Neuronal stem cell (in vitro differentiated cells): ENCODE results near the gene ARRDC1. TPM values are rescaled to one million over a fixed set of nuclear protein-coding genes. Genes with fewer than 3 reads are reported as not detected.

Source experiments
- DNase-seq: peaks from one replicate; pipeline ENCODE4 v3.0.0-alpha.2; 2013; ENCODE audit warnings: low spot score
- H2AFZ ChIP-seq: one replicate; pipeline ENCODE4 v1.6.1; 2013; ENCODE audit warnings: mild to moderate bottlenecking, low read length, inconsistent platforms
- H2AK5ac ChIP-seq: 2 replicates; pipeline ENCODE4 v1.6.1; 2013; ENCODE audit warnings: low read depth, mild to moderate bottlenecking, inconsistent platforms, low read length, moderate library complexity, mixed read lengths
- H2BK120ac ChIP-seq: 2 replicates; pipeline ENCODE4 v1.6.1; 2013; ENCODE audit warnings: low read depth, mild to moderate bottlenecking, inconsistent platforms, low read length, moderate library complexity, mixed read lengths
- H2BK12ac ChIP-seq: one replicate; pipeline ENCODE4 v1.6.1; 2013; ENCODE audit warnings: low read length, inconsistent platforms
- H2BK15ac ChIP-seq: 2 replicates; pipeline ENCODE4 v1.6.1; 2013; ENCODE audit warnings: mild to moderate bottlenecking, low read length, inconsistent platforms, mixed read lengths
- H2BK5ac ChIP-seq: one replicate; pipeline ENCODE4 v1.6.1; 2013; ENCODE audit warnings: inconsistent platforms, mild to moderate bottlenecking, low read length, moderate library complexity
- H3K14ac ChIP-seq: one replicate; pipeline ENCODE4 v1.6.1; 2013; ENCODE audit warnings: low read length, inconsistent platforms
- H3K18ac ChIP-seq: 2 replicates; pipeline ENCODE4 v1.6.1; 2013; ENCODE audit warnings: low read length, inconsistent platforms
- H3K23ac ChIP-seq: 2 replicates; pipeline ENCODE4 v1.6.1; 2013; ENCODE audit warnings: low read depth, mild to moderate bottlenecking, mixed read lengths, low read length, inconsistent platforms; ENCODE audit not compliant: poor library complexity
- H3K27ac ChIP-seq: replicated peaks from 3 replicates; pipeline ENCODE4 v1.5.1; 2013; ENCODE audit warnings: low read length, inconsistent platforms
- H3K27me3 ChIP-seq, 3 experiments: 2 replicates each; pipeline ENCODE4 v1.6.1; 2013; ENCODE audit warnings: low read length in 3 of 3, mild to moderate bottlenecking in 2 of 3, inconsistent platforms in 1 of 3, low read depth in 1 of 3, mixed read lengths in 1 of 3, moderate library complexity in 1 of 3; ENCODE audit not compliant: control insufficient read depth in 3 of 3, insufficient read depth in 3 of 3
- H3K36me3 ChIP-seq, 2 donors: replicated peaks in 1 of 2; 2 replicates each; pipeline ENCODE4 v1.6.1; 2013; ENCODE audit warnings: low read length in 2 of 2; ENCODE audit not compliant: control insufficient read depth in 2 of 2, insufficient read depth in 2 of 2
- H3K4ac ChIP-seq: 2 replicates; pipeline ENCODE4 v1.6.1; 2013; ENCODE audit warnings: inconsistent platforms, mild to moderate bottlenecking, low read length, moderate library complexity
- H3K4me1 ChIP-seq, 2 donors: 1 replicate in 1 of 2; 2 replicates in 1 of 2; pipeline ENCODE4 v1.6.1; 2013; ENCODE audit warnings: low read length in 2 of 2, low read depth in 1 of 2; ENCODE audit not compliant: control insufficient read depth in 2 of 2, insufficient read depth in 1 of 2
- H3K4me2 ChIP-seq: one replicate; pipeline ENCODE4 v1.6.1; 2013; ENCODE audit warnings: mild to moderate bottlenecking, low read length, inconsistent platforms; ENCODE audit not compliant: insufficient read depth, poor library complexity, severe bottlenecking
- H3K4me3 ChIP-seq, 2 donors: 2 replicates each; pipeline ENCODE4 v1.5.1; 2013; ENCODE audit warnings: low read length in 2 of 2, mild to moderate bottlenecking in 2 of 2, inconsistent platforms in 1 of 2, moderate library complexity in 1 of 2
- H3K79me1 ChIP-seq: one replicate; pipeline ENCODE4 v1.6.1; 2013; ENCODE audit warnings: low read depth, mild to moderate bottlenecking, inconsistent platforms, low read length, moderate library complexity
- H3K9ac ChIP-seq: one replicate; pipeline ENCODE4 v1.6.1; 2013; ENCODE audit warnings: mild to moderate bottlenecking, low read depth, low read length, inconsistent platforms; ENCODE audit not compliant: poor library complexity
- H3K9me3 ChIP-seq, 2 donors: replicated peaks in 1 of 2; 2 replicates each; pipeline versions ENCODE3 to v1.6.1; 2013; ENCODE audit warnings: low read length in 2 of 2, mild to moderate bottlenecking in 2 of 2, inconsistent platforms in 1 of 2, low read depth in 1 of 2, mixed read lengths in 1 of 2, moderate library complexity in 1 of 2; ENCODE audit not compliant: control insufficient read depth in 2 of 2, insufficient read depth in 1 of 2
- H4K8ac ChIP-seq: one replicate; pipeline ENCODE4 v1.6.1; 2013; ENCODE audit warnings: low read depth, mild to moderate bottlenecking, inconsistent platforms, low read length, moderate library complexity
- H4K91ac ChIP-seq: one replicate; pipeline ENCODE4 v1.6.1; 2013; ENCODE audit warnings: low read length, low read depth, mild to moderate bottlenecking, inconsistent platforms; ENCODE audit not compliant: poor library complexity
- WGBS, 2 donors: extraction: QIAGEN DNeasy Blood & Tissue Kit; methylation state at CpG; one replicate each; pipeline ENCODE4 v1.1.7; 2013; ENCODE audit warnings: missing lambda C conversion rate in 2 of 2, mixed read lengths in 1 of 2; ENCODE audit not compliant: insufficient read length in 2 of 2, insufficient replicate concordance in 1 of 2; ENCODE audit errors: extremely low coverage in 2 of 2; 5-methylcytosine and 5-hydroxymethylcytosine counted together
- small RNA-seq: library from polyadenylated mRNA; stranded (forward); fragments of <200 nt; extraction: miRNeasy Mini kit (QIAGEN cat#:217004); gene quantifications from one replicate; pipeline ENCODE3, GENCODE V24; 2013; ENCODE audit not compliant: insufficient read depth

The ARRDC1 gene

DNA sequence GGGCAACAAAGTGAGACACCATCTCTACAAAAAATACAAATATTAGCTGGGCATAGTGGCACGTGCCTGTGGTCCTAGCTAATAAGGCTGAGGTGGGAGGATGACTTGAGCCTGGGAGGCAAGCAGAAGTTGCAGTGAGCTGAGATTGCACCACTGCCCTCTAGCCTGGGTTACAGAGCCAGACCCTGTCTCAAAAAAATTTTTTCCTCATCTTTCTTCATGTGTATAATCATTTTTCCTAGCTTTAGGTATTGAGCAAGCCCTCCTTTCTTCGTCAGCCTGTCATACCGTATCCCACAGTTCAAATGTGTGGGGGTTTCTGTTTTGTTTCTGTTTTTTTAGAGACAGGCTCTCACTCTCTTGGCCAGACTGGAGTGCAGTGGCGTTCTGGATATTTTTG, 54.7 kb downstream of the ARRDC1 start:
- Histone ChIP-seq H2BK15ac (no peak overlapping the region), H2BK12ac (no peak overlapping the region), H3K79me1 (peaks cover 20% of the 10 kb centered on the region), H3K27me3 (no peaks in the 10 kb centered on the region), H3K36me3 (peaks cover 0 to 31% of the 10 kb centered on the region in 2 donors), H2AFZ (no peak overlapping the region), H4K91ac (no peak overlapping the region), H2BK5ac (no peak overlapping the region), H3K23ac (no peak overlapping the region), H2BK120ac (no peak overlapping the region), H3K14ac (no peak overlapping the region), H3K9me3 (no peaks in the 10 kb centered on the region), H3K9ac (no peak overlapping the region), H3K4ac (no peak overlapping the region), H2AK5ac (no peak overlapping the region), H3K18ac (no peak overlapping the region), H4K8ac (no peak overlapping the region), H3K4me2 (no peak overlapping the region), H3K4me1 (peaks cover 3 to 4% of the 10 kb centered on the region in 2 donors), H3K27ac (no peak overlapping the region), H3K4me3 (no peak overlapping the region)
- no CpG with 5 or more reads among the region's 4 CpGs for WGBS, 2 donors
- no peak for DNase-seq

DNA sequence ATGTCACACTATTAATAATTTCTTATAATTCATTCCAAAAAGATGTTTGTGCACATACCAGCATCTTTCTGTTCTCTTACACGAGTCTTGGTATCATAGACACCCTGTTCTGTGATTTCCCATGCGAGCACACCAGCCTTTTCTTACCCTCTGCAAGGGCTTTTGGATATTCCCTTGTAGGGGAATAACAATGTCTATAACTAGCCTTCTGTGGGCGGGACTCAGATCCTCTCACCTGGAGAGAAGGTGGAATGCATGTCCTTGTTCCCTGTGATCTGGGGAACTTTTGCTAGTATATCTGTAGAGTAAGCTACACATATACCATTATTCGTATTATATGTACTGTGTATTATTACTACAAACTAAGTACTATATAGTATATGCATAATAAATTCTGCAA, 58.1 kb downstream of the ARRDC1 start:
- Histone ChIP-seq H4K91ac (no peak overlapping the region), H2BK15ac (no peak overlapping the region), H2AK5ac (no peak overlapping the region), H3K23ac (no peak overlapping the region), H2BK120ac (no peak overlapping the region), H3K27me3 (no peaks in the 10 kb centered on the region), H3K4me1 (peaks cover 25 to 27% of the 10 kb centered on the region in 2 donors), H3K4ac (no peak overlapping the region), H3K9me3 (no peaks in the 10 kb centered on the region), H3K79me1 (peaks cover 11% of the 10 kb centered on the region), H2BK12ac (no peak overlapping the region), H3K4me3 (no peak overlapping the region), H3K14ac (no peak overlapping the region), H3K4me2 (no peak overlapping the region), H2AFZ (no peak overlapping the region), H2BK5ac (no peak overlapping the region), H3K27ac (no peak overlapping the region), H3K9ac (no peak overlapping the region), H3K18ac (no peak overlapping the region), H4K8ac (no peak overlapping the region), H3K36me3 (peaks cover 2 to 26% of the 10 kb centered on the region in 2 donors)
- no CpG with 5 or more reads among the region's 4 CpGs for WGBS, 2 donors
- DNase-seq: no peak

DNA sequence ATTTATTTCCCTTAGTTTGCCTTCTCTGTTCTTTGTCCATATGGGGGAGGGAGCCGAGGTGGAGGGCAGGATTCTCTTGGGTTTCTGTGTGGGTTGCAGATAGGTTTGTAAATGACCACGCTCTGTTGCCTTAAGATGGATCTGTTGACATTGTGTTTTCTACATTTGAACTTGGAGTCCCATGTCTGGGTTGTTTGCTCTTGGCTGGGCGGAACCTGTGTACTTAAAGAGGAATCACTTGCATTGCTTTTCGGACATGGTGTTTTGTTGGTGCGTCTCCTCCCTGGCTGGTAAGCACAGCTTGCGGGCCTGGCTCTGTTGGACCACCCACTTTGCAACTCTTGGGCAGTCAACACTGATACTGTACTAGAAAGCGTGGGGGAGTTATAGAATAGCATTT, 59.2 kb downstream of the ARRDC1 start:
- no CpG with 5 or more reads among the region's 7 CpGs for WGBS, 2 donors
- Histone ChIP-seq H3K9ac (no peak overlapping the region), H4K91ac (no peak overlapping the region), H3K14ac (no peak overlapping the region), H3K4ac (no peak overlapping the region), H3K27me3 (no peaks in the 10 kb centered on the region), H3K27ac (no peak overlapping the region), H2BK5ac (no peak overlapping the region), H3K79me1 (peaks cover 12% of the 10 kb centered on the region), H2BK15ac (no peak overlapping the region), H3K4me2 (no peak overlapping the region), H3K36me3 (peaks cover 4 to 28% of the 10 kb centered on the region in 2 donors), H3K4me3 (no peak overlapping the region), H3K4me1 (peaks cover 27 to 28% of the 10 kb centered on the region in 2 donors), H2BK12ac (no peak overlapping the region), H3K9me3 (no peaks in the 10 kb centered on the region), H2AK5ac (no peak overlapping the region), H2BK120ac (no peak overlapping the region), H4K8ac (no peak overlapping the region), H3K23ac (no peak overlapping the region), H3K18ac (no peak overlapping the region), H2AFZ (no peak overlapping the region)
- DNase-seq: no peak

Small RNA genes lying within 50 kb of the gene (small RNA-seq; reads per million reads assigned to genes)
- gene RF00017: not detected
